ENCODE data around the gene PNMA8A. TPM values are rescaled to one million over a fixed set of nuclear protein-coding genes. Genes with fewer than 3 reads are reported as not detected.

PNMA8A gene
- total and polyA plus RNA-seq, 2 donors (not counting 1 experiment from before 2014, with no cell fraction given): 0.45 to 8.9 TPM

- DNase-seq (ENCODE audit: low read depth in 2 of 2): no peak
- Histone ChIP-seq H3K4me2 (ENCODE audit: extremely low read depth, insufficient read depth, low read length) (peak overlapping the region; percentile 78), H4K20me1 (ENCODE audit: control insufficient read depth, extremely low read depth, insufficient read depth, low read length) (no peaks in the 10 kb centered on the region), H3K79me2 (ENCODE audit: control insufficient read depth, insufficient read depth, low read length) (no peaks in the 10 kb centered on the region), H3K27ac (ENCODE audit: insufficient read depth, low read length) (no peak overlapping the region), H3K4me1 (ENCODE audit: control insufficient read depth, extremely low read depth, insufficient read depth, low read length) (peaks cover 3% of the 10 kb centered on the region), H3K36me3 (ENCODE audit: control insufficient read depth, insufficient read depth, low read length) (no peaks in the 10 kb centered on the region), H3K27me3 (ENCODE audit: control insufficient read depth, insufficient read depth, low read length) (no peaks in the 10 kb centered on the region), H3K9ac (ENCODE audit: insufficient read depth, low read length) (no peak overlapping the region), H3K9me3 (ENCODE audit: control insufficient read depth, insufficient read depth, low read depth, low read length) (no peaks in the 10 kb centered on the region), H2AFZ (ENCODE audit: low read length) (peak overlapping the region; percentile 43), H3K4me3 (replicated peaks in 1 of 4; ENCODE audit: control extremely low read depth in 1 of 4, insufficient read depth in 1 of 4, low read depth in 3 of 4, low read length in 4 of 4) (peak overlapping the region in 3 of 4 experiments; percentile 19 to 46 (median 24))
- no peak for TF ChIP-seq EZH2 (IDR thresholded peaks at IDR 0.05; ENCODE audit: low read length, missing control alignments)
Measured at GRCh38 chr19:46471811-46472543, 614 bp upstream of the PNMA8A start.

- Histone ChIP-seq H3K36me3 (ENCODE audit: control insufficient read depth, insufficient read depth, low read length) (no peaks in the 10 kb centered on the region), H3K27ac (ENCODE audit: insufficient read depth, low read length) (no peak overlapping the region), H2AFZ (ENCODE audit: low read length) (no peak overlapping the region), H3K4me2 (ENCODE audit: extremely low read depth, insufficient read depth, low read length) (no peak overlapping the region), H3K9me3 (ENCODE audit: control insufficient read depth, insufficient read depth, low read depth, low read length) (no peaks in the 10 kb centered on the region), H4K20me1 (ENCODE audit: control insufficient read depth, extremely low read depth, insufficient read depth, low read length) (no peaks in the 10 kb centered on the region), H3K9ac (ENCODE audit: insufficient read depth, low read length) (no peak overlapping the region), H3K4me1 (ENCODE audit: control insufficient read depth, extremely low read depth, insufficient read depth, low read length) (peaks cover 9% of the 10 kb centered on the region), H3K4me3 (replicated peaks in 1 of 4; ENCODE audit: control extremely low read depth in 1 of 4, insufficient read depth in 1 of 4, low read depth in 3 of 4, low read length in 4 of 4) (no peak overlapping the region), H3K27me3 (ENCODE audit: control insufficient read depth, insufficient read depth, low read length) (no peaks in the 10 kb centered on the region), H3K79me2 (ENCODE audit: control insufficient read depth, insufficient read depth, low read length) (no peaks in the 10 kb centered on the region)
- no peak for TF ChIP-seq EZH2 (IDR thresholded peaks at IDR 0.05; ENCODE audit: low read length, missing control alignments)
- TF ChIP-seq, protein P1, sequence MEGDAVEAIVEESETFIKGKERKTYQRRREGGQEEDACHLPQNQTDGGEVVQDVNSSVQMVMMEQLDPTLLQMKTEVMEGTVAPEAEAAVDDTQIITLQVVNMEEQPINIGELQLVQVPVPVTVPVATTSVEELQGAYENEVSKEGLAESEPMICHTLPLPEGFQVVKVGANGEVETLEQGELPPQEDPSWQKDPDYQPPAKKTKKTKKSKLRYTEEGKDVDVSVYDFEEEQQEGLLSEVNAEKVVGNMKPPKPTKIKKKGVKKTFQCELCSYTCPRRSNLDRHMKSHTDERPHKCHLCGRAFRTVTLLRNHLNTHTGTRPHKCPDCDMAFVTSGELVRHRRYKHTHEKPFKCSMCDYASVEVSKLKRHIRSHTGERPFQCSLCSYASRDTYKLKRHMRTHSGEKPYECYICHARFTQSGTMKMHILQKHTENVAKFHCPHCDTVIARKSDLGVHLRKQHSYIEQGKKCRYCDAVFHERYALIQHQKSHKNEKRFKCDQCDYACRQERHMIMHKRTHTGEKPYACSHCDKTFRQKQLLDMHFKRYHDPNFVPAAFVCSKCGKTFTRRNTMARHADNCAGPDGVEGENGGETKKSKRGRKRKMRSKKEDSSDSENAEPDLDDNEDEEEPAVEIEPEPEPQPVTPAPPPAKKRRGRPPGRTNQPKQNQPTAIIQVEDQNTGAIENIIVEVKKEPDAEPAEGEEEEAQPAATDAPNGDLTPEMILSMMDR (conservative IDR thresholded peaks at IDR 0.05 in 1 of 2, IDR thresholded peaks at IDR 0.05 in 1 of 2; ENCODE audit: low read depth in 1 of 2, low read length in 2 of 2): no peak
- DNase-seq (ENCODE audit: low read depth in 2 of 2): no peak
Measured at GRCh38 chr19:46470376-46470775, 987 bp downstream of the PNMA8A start.

DNA sequence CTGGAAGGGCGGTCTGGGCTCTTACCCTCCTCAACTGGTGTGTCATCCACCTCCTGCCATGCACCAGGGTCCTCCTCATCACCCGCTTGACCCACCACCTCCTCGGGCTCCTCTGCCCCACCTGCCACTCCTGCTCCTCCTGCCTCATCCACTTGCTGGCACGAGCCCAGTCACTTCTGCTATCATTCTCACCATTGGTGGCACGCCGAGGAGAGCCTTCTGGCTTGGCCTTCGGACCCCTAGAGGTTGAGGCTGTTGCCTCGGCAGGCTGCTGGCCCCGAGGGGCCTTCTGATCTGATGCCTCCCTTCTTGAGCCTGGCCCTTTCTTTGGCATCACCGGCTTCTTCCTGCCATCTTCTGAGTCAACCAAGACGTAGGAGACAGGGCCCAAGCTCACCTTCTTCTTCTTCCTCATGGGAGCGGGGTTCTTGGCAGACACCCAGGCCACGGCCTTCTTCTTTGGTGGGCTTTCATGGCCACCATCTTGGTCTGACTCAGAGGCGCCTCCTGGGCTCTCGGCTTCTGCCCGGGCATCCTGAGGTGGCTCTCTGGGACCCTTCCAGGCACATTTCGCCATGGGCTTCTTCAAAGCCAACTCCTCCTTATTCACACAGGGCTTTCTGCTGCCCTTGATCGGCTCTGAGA lies 1.7 kb downstream of the PNMA8A start:
- no peaks in the 10 kb centered on the region for H3K9me3 ChIP-seq (ENCODE audit: control insufficient read depth, insufficient read depth, low read depth, low read length)
- no peak overlapping the region for H3K4me2 ChIP-seq (ENCODE audit: extremely low read depth, insufficient read depth, low read length)
- no peak overlapping the region for H3K9ac ChIP-seq (ENCODE audit: insufficient read depth, low read length)
- DNase-seq (ENCODE audit: low read depth in 2 of 2): no peak
- H3K36me3 ChIP-seq (ENCODE audit: control insufficient read depth, insufficient read depth, low read length): no peaks in the 10 kb centered on the region
- peaks cover 9% of the 10 kb centered on the region for H3K4me1 ChIP-seq (ENCODE audit: control insufficient read depth, extremely low read depth, insufficient read depth, low read length)
- no peak overlapping the region for H2AFZ ChIP-seq (ENCODE audit: low read length)
- no peaks in the 10 kb centered on the region for H3K79me2 ChIP-seq (ENCODE audit: control insufficient read depth, insufficient read depth, low read length)
- TF ChIP-seq, protein P1 (conservative IDR thresholded peaks at IDR 0.05 in 1 of 2, IDR thresholded peaks at IDR 0.05 in 1 of 2; ENCODE audit: low read depth in 1 of 2, low read length in 2 of 2): no peak
- TF ChIP-seq EZH2 (IDR thresholded peaks at IDR 0.05; ENCODE audit: low read length, missing control alignments): no peak
- no peak overlapping the region for H3K4me3 ChIP-seq (replicated peaks in 1 of 4; ENCODE audit: control extremely low read depth in 1 of 4, insufficient read depth in 1 of 4, low read depth in 3 of 4, low read length in 4 of 4)
- no peak overlapping the region for H3K27ac ChIP-seq (ENCODE audit: insufficient read depth, low read length)
- no peaks in the 10 kb centered on the region for H4K20me1 ChIP-seq (ENCODE audit: control insufficient read depth, extremely low read depth, insufficient read depth, low read length)
- no peaks in the 10 kb centered on the region for H3K27me3 ChIP-seq (ENCODE audit: control insufficient read depth, insufficient read depth, low read length)

Data from fibroblast of lung (primary cell).